GM18511 (cell line): ENCODE results near the gene NOVA2.

Source experiments
- ATAC-seq: cut with Tn5 transposase; IDR thresholded peaks from one replicate; pipeline ENCODE4 v1.9.1; 2021; ENCODE audit warnings: mild to moderate bottlenecking, moderate library complexity; ENCODE audit not compliant: unreplicated experiment

NOVA2 gene

DNA sequence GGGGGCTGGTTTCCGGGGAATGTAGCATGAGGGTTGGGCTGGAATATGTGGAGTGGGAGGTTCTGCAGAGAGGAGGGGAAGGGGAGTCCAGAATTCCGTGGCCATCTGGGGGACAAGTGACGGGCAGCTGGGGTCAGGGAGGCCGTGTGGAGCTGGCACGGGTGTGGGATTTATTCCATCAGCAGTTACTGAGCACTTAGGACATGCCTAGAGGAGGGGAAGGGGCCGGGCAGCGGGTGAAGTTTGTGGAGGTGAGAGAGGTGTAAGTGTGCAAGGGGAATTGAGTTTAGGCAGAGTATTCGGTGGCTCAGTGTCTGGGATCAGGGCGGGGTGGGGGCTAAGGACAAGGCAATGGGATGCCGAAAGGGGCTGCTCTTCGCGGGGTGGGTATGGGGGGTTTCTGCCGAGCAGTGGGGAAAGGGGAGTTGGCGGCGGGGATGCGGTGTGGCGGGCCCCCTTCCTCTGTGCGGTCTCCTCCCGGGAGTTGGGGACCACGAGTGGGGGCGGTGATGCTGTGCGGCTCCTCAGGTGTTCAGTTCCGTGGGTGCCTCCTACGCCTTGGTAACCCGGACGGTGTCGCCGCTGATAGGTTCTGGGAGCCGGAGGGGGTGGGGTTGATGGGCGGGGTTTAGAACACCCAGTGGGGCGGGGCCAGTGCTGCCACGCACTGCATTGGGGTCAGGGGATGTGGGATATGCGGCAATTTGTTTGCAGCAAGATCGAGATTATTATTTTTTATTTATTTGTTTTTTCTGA lies 27.0 kb upstream of the NOVA2 start:
- ATAC-seq, result no peak

- ATAC-seq, result no peak
These were observed 26.0 kb upstream of the NOVA2 start for GRCh38 chr19:45999653-46000121.

DNA sequence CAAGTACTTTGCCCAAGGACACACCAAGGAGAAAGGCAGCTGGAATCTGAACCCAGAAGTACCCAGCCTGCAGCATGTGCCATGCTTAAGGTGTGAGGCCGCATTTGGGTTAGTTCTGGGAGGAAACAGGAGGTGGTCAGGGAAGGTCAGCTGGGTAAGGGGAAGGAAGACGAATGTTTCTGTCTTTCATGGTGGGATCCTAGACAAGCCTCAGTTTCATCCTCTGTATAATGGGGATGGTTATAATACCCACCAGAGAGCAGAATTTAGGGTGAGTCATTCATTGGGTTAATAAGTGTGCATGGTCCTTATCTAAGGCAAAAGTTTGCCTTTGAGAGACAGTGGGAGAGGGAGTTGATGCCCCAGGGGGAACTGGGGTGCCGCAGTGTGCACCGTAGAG lies 25.2 kb upstream of the NOVA2 start:
- no peak for ATAC-seq

DNA sequence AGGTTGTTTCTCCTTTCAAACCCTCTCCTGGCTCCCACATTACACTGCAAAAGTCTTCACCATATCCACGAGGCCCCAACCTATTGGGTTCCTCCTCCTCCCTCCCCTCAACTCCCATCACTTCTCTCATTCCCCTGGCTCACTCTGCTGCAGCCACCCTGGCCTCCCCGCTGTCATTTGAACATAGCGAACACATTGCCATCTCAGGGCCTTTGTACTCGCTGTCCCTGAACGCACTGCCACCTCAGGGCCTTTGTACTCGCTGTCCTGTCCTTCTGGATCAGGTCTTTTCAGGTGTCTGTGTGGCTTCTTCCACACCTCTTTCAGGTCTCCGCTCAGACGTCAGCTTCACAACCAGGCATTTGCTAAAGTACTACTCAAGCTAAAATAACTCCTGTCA lies 23.3 kb upstream of the NOVA2 start:
- ATAC-seq, result no peak

DNA sequence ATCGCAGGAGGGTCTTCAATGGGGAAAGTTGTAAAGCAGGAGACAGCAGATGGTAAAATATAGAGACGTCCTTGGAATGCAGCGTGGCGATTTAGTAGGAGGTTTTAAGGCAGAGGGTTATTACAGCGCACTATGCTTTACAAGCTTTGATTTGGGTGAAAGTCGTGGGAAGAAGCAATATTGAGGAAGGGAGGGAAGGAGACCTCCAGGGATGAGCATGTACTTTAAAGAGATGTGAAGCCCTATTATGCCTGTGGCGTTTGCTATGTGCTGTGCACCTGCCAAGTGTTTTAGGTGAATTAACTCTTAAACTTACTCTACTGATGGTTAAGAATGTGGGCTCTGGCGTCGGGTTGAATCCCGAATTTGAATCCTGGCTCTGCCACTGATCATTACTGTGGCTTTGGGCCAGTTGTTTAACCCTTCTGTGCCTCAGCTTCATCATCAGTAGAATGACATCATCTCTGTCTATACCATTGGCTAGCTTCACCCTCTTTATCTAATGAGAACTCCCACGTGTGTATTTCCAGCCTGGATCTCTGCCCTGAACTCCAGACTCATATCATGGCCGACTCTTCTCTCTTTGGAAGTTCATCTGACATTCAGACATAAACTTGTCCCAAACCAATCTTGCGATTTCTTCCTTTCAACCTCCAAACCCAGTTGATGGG lies 22.2 kb upstream of the NOVA2 start:
- no peak for ATAC-seq

GRCh38 chr19:45994998-45995714 lies 21.5 kb upstream of the NOVA2 start, which contains the start of gene CCDC61:
Gene CCDC61, plus strand, starts transcription at chr19:45995467. Its CDS starts 7,552 bp downstream, at chr19:46003019.
- peak; percentile 97 for ATAC-seq

GRCh38 chr19:45994456-45994997 lies 20.9 kb upstream of the NOVA2 start:
- ATAC-seq, result peak; percentile 3

DNA sequence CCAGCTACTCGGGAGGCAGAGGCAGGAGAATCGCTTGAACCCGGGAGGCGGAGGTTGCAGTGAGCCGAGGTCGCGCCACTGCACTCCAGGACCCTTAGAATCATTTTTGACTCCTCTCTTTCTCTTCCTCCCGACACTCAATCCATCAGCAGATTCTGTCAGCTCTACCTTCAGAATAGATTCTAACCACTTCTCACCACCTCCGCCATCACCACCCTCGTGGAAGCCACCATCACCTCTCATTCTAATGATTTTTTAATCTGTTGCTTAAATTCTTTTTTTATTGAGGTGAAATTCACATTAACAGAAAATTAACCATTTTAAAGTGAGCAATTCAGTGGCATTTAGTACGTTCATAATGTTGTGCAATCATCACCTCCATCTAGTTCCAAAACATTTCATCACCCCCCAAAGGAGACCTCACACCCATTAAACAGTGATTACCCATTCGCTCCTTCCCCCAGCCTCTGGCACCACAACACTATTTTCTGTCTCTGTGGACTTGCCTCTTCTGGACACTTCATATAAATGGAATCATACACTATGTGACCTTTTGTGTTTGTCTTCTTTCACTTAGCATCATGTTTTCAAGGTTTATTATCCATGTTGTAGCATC lies 16.6 kb upstream of the NOVA2 start:
- no peak for ATAC-seq

DNA sequence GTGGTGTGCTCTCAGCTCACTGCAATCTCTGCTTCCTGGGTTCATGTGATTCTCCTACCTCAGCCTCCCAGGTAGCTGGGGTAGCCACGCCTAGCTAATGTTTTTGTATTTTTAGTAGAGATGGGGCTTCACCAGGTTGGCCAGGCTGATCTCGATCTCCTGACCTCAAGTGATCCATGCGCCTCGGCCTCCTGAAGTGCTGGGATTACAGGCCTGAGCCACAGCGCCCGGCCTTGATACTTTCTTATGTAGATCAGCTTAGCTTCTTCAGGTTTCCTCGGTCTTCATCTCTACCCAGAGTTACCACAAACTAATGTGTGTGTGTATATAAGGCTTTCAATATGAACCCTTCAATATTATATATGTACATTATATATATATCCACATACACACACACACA lies 11.7 kb upstream of the NOVA2 start:
- no peak for ATAC-seq

- no peak for ATAC-seq
These were observed 7.7 kb upstream of the NOVA2 start for GRCh38 chr19:45981350-45981749.

- ATAC-seq, result no peak
These were observed 4.5 kb upstream of the NOVA2 start for GRCh38 chr19:45978156-45978555.

- ATAC-seq, result no peak
These were observed 2.5 kb upstream of the NOVA2 start for GRCh38 chr19:45976178-45976577.

DNA sequence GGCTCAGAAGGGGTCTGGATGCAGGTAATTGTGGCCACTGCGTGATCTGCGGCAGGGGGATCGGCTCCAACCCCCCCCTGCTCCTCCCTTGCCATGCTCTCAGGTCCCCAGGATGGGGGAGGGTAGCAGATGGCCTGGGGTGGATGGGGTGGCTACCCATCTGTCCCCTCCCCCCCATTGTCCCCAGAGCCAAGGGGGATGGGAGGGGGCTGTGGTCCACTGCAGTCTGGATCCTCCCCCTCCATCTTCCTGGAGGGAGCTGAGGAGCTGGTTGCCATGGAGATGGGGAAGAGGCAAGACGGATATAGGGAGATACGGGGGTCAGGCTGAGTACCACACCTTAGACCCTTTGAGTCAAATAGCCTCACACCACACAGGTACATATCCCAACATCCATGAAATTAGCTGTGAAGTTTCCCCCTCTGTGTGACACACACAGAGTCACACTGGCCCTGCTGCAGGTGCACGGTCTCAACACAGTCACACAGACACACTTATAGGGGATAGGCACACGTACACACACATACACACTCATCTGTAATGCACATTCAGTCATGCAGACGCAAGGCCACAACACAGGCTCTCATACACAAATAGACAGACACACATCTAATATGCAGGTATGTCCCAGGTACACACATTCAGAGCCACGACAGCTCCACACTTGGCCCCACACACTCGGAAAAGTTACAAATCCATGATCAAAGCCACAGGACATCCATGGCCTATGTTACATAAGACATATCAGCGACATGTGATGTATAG lies 1.8 kb upstream of the NOVA2 start:
- ATAC-seq, result no peak

DNA sequence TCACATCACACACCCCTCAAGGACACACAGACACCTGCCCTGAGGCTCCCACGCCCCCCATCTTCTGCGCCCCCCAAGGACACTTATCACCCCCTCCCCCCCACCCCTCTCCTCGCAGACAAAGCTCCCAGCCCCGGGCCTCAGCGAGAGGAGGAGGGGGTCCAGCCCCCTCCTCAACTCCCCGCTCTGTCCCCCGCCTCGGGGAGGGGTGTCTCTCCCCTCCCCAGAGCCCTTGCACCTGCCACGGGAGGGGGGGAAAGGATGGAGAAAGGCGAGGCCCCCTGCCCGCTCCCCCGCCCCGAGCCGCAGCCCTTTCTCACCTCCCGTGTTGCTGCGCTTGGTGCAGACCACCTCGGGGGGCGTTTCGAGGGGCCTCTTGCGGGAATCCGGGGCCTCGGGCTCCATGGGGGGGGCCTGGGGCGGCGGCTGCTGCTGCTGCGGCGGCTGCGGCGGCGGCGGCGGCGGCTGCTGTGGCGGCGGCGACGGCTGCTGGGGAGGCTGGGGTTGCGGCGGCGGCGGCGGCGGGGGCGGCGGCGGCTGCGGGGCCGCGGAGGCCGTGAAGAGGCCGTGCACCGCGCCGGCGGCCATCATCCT lies 621 bp downstream of the NOVA2 start:
- no peak for ATAC-seq

DNA sequence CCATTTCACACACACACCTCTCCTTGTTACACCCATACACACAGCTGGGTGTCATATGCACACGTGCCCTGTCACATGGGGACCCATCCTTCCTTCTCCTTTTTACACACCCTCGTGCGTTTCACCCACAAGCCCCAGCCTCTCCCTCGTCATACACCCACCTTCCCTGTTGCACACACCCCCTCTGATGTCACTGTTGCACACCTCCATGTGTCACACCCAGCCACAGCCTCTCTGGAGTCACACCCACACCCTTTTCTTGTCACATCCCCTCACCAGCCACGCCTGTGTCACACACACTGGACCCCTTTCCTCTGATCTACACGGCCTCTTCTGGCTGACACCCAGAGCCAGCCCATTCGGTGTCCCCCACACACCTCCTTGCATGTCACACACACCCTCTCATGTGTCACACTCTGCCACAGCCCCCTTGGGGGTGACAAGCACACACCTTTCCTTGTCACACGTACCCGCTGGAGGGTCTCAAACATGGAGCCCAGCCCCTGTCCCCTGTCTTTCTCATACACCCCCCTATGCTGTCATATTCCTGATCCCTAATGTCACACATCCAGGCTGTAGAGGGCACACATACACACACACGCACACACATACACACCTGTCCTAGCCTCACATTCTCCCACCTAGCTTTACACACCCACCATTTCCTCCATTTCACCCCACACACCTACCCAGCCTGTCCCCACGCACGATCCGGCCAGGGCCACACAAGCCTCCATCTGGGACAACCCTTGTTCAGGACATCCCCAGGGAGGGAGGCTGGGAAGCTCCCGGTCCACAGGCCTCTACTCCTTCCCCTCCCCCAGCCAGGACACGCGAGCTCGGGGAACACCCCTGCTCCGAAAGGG lies 1.4 kb downstream of the NOVA2 start:
- no peak for ATAC-seq

DNA sequence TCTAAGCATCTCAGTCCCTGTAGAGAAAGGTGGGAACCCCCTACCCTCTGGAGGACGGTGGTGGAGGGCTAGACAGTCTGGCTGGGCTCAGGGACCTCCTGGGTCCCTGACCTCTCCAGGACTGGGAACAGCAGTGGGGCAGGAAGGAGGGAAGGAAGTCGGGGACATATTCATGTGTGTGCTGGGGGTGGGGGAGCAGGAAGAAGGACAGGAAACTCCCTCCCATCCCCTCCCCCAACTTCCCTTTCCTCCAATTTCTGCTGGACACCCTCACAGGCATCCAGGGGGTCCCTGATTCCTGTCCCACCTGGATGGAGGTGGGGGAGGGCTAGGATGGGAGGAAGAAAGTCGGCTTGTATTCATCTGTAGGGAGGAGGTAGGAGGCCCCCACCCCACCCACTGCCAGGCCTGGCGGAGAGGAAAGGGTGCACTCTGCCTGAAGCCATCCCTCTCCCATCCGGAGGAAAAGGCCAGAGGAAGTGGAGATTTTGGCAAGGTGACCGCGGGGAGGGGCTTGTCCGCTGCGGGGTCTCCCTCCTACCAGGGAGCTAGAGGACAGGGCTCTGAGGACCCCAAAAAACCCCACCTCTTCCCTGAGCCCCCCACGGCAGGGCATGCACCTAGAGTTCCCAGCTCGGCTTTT lies 2.3 kb downstream of the NOVA2 start:
- ATAC-seq, result no peak

DNA sequence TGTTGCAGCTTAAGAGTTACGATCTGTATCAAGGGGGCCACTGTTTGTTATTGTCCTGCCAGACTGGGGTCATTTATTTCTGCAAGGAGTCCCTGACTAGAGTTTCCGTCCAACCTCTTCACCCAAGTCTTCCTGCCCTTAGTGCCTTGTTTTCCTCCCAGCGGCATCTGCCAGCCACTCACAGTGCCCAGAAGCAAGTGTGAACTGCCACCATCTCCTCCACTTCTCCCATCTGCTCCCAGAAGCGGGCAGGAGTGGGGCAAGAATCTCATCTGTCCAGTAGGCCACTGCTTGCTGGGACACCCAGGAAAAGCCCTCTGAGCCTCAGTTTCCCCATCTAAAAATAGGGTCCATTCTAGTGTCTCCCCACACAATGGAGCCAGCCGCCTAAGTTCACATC lies 4.0 kb downstream of the NOVA2 start:
- ATAC-seq, result no peak

DNA sequence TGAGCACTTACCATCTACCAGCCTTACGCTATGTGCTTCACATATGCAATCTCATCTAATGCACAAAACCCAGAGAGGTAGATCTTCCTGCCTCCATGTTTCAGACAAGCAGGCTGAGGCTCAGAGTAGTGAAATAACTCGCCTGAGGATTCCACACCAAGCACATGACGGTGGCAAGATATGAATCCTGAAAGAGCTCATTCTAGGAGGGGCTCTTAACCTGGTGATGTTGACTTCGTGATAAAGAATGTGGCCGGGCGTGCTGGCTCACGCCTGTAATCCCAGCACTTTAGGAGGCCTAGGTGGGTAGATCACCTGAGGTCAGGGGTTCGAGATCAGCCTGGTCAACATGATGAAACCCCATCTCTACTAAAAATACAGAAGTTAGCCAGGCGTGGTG lies 5.0 kb downstream of the NOVA2 start:
- no peak for ATAC-seq
